Dedifferentiated amniotic fluid mesenchymal stem cell (primary cell): ENCODE results near the gene SAMHD1.
A peak's percentile ranks its signal among the peaks of the same experiment; 100 is the strongest.
"Not testable (repeated sequence)": the region's sequence is repeated elsewhere in the genome, so short reads cannot be mapped to it uniquely, and the experiment has no call there.

Experiments
- DNase-seq: peaks from one replicate; pipeline ENCODE4 v3.0.0-alpha.2; 2016; ENCODE audit errors: extremely low spot score

Gene SAMHD1

GRCh38 chr20:36956016-36956415 lies 4.5 kb upstream of the SAMHD1 start:
- no peak for DNase-seq

- no peak for DNase-seq
Observed at GRCh38 chr20:36951979-36952738, 651 bp upstream of the SAMHD1 start.

- no peak for DNase-seq
Observed at GRCh38 chr20:36950414-36951197, 902 bp downstream of the SAMHD1 start.

GRCh38 chr20:36941401-36941835 lies 10.1 kb downstream of the SAMHD1 start:
- DNase-seq, result no peak

GRCh38 chr20:36937402-36937770 lies 14.1 kb downstream of the SAMHD1 start:
- DNase-seq, result no peak

- not testable (repeated sequence) for DNase-seq
Observed at GRCh38 chr20:36936761-36937401, 14.6 kb downstream of the SAMHD1 start.

- no peak for DNase-seq
Observed at GRCh38 chr20:36936341-36936740, 15.2 kb downstream of the SAMHD1 start.

- DNase-seq, result not testable (repeated sequence)
Observed at GRCh38 chr20:36933571-36933970, 17.9 kb downstream of the SAMHD1 start.

GRCh38 chr20:36932476-36933426 lies 18.8 kb downstream of the SAMHD1 start:
- DNase-seq, result peak; percentile 32

GRCh38 chr20:36932067-36932466 lies 19.4 kb downstream of the SAMHD1 start:
- DNase-seq, result not testable (repeated sequence)

GRCh38 chr20:36929691-36930090 lies 21.8 kb downstream of the SAMHD1 start:
- DNase-seq, result no peak

GRCh38 chr20:36929290-36929689 lies 22.2 kb downstream of the SAMHD1 start:
- DNase-seq, result no peak

- no peak for DNase-seq
Observed at GRCh38 chr20:36927704-36928103, 23.8 kb downstream of the SAMHD1 start.

GRCh38 chr20:36926653-36927200 lies 24.8 kb downstream of the SAMHD1 start:
- DNase-seq, result no peak

- no peak for DNase-seq
Observed at GRCh38 chr20:36925234-36925633, 26.3 kb downstream of the SAMHD1 start.

- no peak for DNase-seq
Observed at GRCh38 chr20:36924167-36925045, 27.1 kb downstream of the SAMHD1 start.

GRCh38 chr20:36920334-36920730 lies 31.2 kb downstream of the SAMHD1 start:
- DNase-seq, result no peak

- DNase-seq, result peak; percentile 69
Observed at GRCh38 chr20:36919715-36920333, 31.7 kb downstream of the SAMHD1 start.

- DNase-seq, result no peak
Observed at GRCh38 chr20:36917943-36918342, 33.6 kb downstream of the SAMHD1 start.

- no peak for DNase-seq
Observed at GRCh38 chr20:36917240-36917639, 34.3 kb downstream of the SAMHD1 start.
